Liver (tissue), 9 donors: ENCODE data around the gene PXYLP1. TPM values are rescaled to one million over a fixed set of nuclear protein-coding genes. Genes with fewer than 3 reads are reported as not detected.

Source experiments
- DNase-seq: peaks from one replicate; pipeline ENCODE4 v3.0.0-alpha.2; 2017; ENCODE audit warnings: low spot score
- H3K27ac ChIP-seq, 2 donors: one replicate each; pipeline ENCODE4 v1.7.0; 2013; ENCODE audit warnings: inconsistent platforms in 2 of 2, low read length in 2 of 2, control low read depth in 1 of 2, low read depth in 1 of 2, mild to moderate bottlenecking in 1 of 2
- H3K27me3 ChIP-seq, 4 donors: one replicate each; pipeline versions ENCODE4 v1.6.1 to v1.7.0; 2013; ENCODE audit warnings: low read length in 3 of 4, inconsistent platforms in 1 of 4, mild to moderate bottlenecking in 1 of 4, moderate library complexity in 1 of 4; ENCODE audit not compliant: control insufficient read depth in 4 of 4, insufficient read depth in 4 of 4
- H3K36me3 ChIP-seq, 4 donors: one replicate each; pipeline versions ENCODE4 v1.6.1 to v1.7.0; 2013; ENCODE audit warnings: low read length in 3 of 4, mild to moderate bottlenecking in 3 of 4, low read depth in 1 of 4, moderate library complexity in 1 of 4; ENCODE audit not compliant: control insufficient read depth in 4 of 4, insufficient read depth in 3 of 4
- H3K4me1 ChIP-seq, 4 donors: one replicate each; pipeline versions ENCODE4 v1.6.1 to v1.7.0; 2013; ENCODE audit warnings: low read length in 3 of 4, mild to moderate bottlenecking in 3 of 4, moderate library complexity in 1 of 4; ENCODE audit not compliant: control insufficient read depth in 4 of 4, insufficient read depth in 4 of 4
- H3K4me3 ChIP-seq, 3 donors: one replicate each; pipeline versions ENCODE4 v1.6.1 to v1.7.0; 2013; ENCODE audit warnings: low read length in 3 of 3, control low read depth in 1 of 3, low read depth in 1 of 3, mild to moderate bottlenecking in 1 of 3
- H3K9ac ChIP-seq, 2 donors: one replicate each; pipeline ENCODE4 v1.7.0; 2013; ENCODE audit warnings: low read length in 2 of 2, mild to moderate bottlenecking in 2 of 2, moderate library complexity in 2 of 2, control low read depth in 1 of 2, low read depth in 1 of 2
- H3K9me3 ChIP-seq, 4 donors: one replicate each; pipeline versions ENCODE4 v1.6.1 to v1.7.0; 2013; ENCODE audit warnings: low read length in 3 of 4; ENCODE audit not compliant: control insufficient read depth in 4 of 4
- EGR1 ChIP-seq, 2 donors: IDR thresholded peaks; 2 replicates each; pipeline ENCODE4 v1.6.1; 2016 to 2018; ENCODE audit warnings: antibody characterized with exemption in 2 of 2, low read depth in 2 of 2
- FOXA1 ChIP-seq: IDR thresholded peaks from 2 replicates; pipeline ENCODE4 v1.6.1; 2016; ENCODE audit warnings: antibody characterized with exemption
- FOXA2 ChIP-seq: IDR thresholded peaks from 2 replicates; pipeline ENCODE4 v1.6.1; 2016; ENCODE audit warnings: antibody characterized with exemption
- GABPA ChIP-seq, 2 donors: IDR thresholded peaks in 1 of 2; conservative IDR thresholded peaks in 1 of 2; 2 replicates each; pipeline ENCODE4 v1.6.1; 2016; ENCODE audit warnings: antibody characterized with exemption in 2 of 2, mild to moderate bottlenecking in 1 of 2, moderate library complexity in 1 of 2
- HNF4A ChIP-seq, 2 donors: conservative IDR thresholded peaks; 2 replicates each; pipeline ENCODE4 v1.6.1; 2016; ENCODE audit warnings: antibody characterized with exemption in 2 of 2, mild to moderate bottlenecking in 2 of 2
- HNF4G ChIP-seq: IDR thresholded peaks from 2 replicates; pipeline ENCODE4 v1.6.1; 2016; ENCODE audit warnings: antibody characterized with exemption
- JUND ChIP-seq, 2 donors: IDR thresholded peaks; 2 replicates each; pipeline ENCODE4 v1.6.1; 2016; ENCODE audit warnings: antibody characterized with exemption in 2 of 2
- NR2F2 ChIP-seq: IDR thresholded peaks from 2 replicates; pipeline ENCODE4 v1.6.1; 2016; ENCODE audit warnings: antibody characterized with exemption
- RAD21 ChIP-seq, 2 donors: IDR thresholded peaks; 2 replicates each; pipeline ENCODE4 v1.6.1; 2016; ENCODE audit warnings: antibody characterized with exemption in 2 of 2, mild to moderate bottlenecking in 2 of 2
- RXRA ChIP-seq, 2 donors: IDR thresholded peaks; 2 replicates each; pipeline ENCODE4 v1.6.1; 2017 to 2018; ENCODE audit warnings: antibody characterized with exemption in 2 of 2, mild to moderate bottlenecking in 1 of 2
- SP1 ChIP-seq: IDR thresholded peaks from 2 replicates; pipeline ENCODE4 v1.6.1; 2018; ENCODE audit warnings: antibody characterized with exemption, mild to moderate bottlenecking
- TAF1 ChIP-seq: conservative IDR thresholded peaks from 2 replicates; pipeline ENCODE4 v1.6.1; 2016; ENCODE audit warnings: antibody characterized with exemption, mild to moderate bottlenecking
- YY1 ChIP-seq: IDR thresholded peaks from 2 replicates; pipeline ENCODE4 v1.6.1; 2016; ENCODE audit warnings: antibody characterized with exemption, mild to moderate bottlenecking
- WGBS: extraction: QIAGEN DNeasy Blood & Tissue Kit; methylation state at CpG from one replicate; pipeline ENCODE4 v1.1.7; 2013; 5-methylcytosine and 5-hydroxymethylcytosine counted together
- polyA plus RNA-seq, 2 donors: library from polyadenylated mRNA; stranded (reverse) in 1 of 2; unstranded in 1 of 2; fragments of 200-250 nt in 1 of 2; fragments of >200 nt in 1 of 2; fragmentation: Nextera tagmentation in 1 of 2; extraction: Ambion mirVana in 1 of 2; gene quantifications; one replicate each; pipeline versions ENCODE4 v1.2.1 to v1.2.3, GENCODE V29; 2013 to 2015
- total RNA-seq, 2 donors: library from RNA; depleted of rRNA; stranded (reverse); fragments of >200 nt; gene quantifications; one replicate each; pipeline ENCODE4 v1.2.3, GENCODE V29; 2014
- TF ChIP-seq, protein P1 (sequence below): IDR thresholded peaks from 2 replicates; pipeline ENCODE4 v1.6.1; 2016; ENCODE audit warnings: antibody characterized with exemption, mild to moderate bottlenecking
- TF ChIP-seq, protein P2 (sequence below): fragments of 150-350 bp; IDR thresholded peaks from 2 replicates; pipeline ENCODE4 v1.5.1; 2017; ENCODE audit warnings: improper control_type of control experiment, low read depth, low read length; ENCODE audit not compliant: missing input control
- TF ChIP-seq, protein P3 (sequence below): IDR thresholded peaks from 2 replicates; pipeline ENCODE4 v1.6.1; 2016; ENCODE audit warnings: antibody characterized with exemption
- TF ChIP-seq, protein P4 (sequence below): IDR thresholded peaks from 2 replicates; pipeline ENCODE4 v1.6.1; 2016; ENCODE audit warnings: antibody characterized with exemption
- TF ChIP-seq, protein P5 (sequence below): IDR thresholded peaks from 2 replicates; pipeline ENCODE4 v1.6.1; 2016; ENCODE audit warnings: antibody characterized with exemption
- donor health status: healthy.
- donor health status: healthy.
- donor health status: healthy.
- donor health status: healthy.
- donor health status: healthy.

Gene PXYLP1
- total and polyA plus RNA-seq, 4 donors = 1.1 to 5.3 (median 3.1) TPM

DNA sequence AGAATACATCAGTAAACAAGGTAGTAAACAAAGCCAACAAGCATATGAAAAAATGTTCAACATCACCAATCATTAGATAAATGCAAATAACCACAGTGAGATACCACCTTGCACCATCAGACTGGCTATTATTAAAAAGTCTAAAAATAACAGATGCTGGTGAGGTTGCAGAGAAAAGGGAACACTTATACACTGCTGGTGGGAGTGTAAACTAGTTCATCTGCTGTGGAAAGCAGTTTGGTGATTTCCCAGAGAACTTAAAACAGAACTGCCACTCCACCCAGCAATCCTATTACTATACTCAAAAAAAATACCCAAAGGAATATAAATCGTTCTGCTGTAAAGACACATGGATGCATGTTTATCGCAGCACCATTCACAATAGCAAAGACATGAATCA lies 106.4 kb downstream of the PXYLP1 start:
- H3K27ac ChIP-seq = no peak overlapping the region
- H3K27me3 ChIP-seq = no peaks in the 10 kb centered on the region
- no peaks in the 10 kb centered on the region for H3K36me3 ChIP-seq
- H3K4me1 ChIP-seq = peaks cover 0 to 14% (median 3%) of the 10 kb centered on the region in 4 donors
- TF ChIP-seq NR2F2 (no peak), TAF1 (no peak), GABPA (IDR thresholded peaks at IDR 0.05 in 1 of 2, conservative IDR thresholded peaks at IDR 0.05 in 1 of 2) (no peak), HNF4G (no peak), EGR1 (IDR thresholded peaks at IDR 0.05; ENCODE audit: low read depth in 2 of 2) (no peak), RAD21 (IDR thresholded peaks at IDR 0.05) (no peak), HNF4A (conservative IDR thresholded peaks at IDR 0.05) (no peak), FOXA1 (no peak)
- TF ChIP-seq, protein P1, sequence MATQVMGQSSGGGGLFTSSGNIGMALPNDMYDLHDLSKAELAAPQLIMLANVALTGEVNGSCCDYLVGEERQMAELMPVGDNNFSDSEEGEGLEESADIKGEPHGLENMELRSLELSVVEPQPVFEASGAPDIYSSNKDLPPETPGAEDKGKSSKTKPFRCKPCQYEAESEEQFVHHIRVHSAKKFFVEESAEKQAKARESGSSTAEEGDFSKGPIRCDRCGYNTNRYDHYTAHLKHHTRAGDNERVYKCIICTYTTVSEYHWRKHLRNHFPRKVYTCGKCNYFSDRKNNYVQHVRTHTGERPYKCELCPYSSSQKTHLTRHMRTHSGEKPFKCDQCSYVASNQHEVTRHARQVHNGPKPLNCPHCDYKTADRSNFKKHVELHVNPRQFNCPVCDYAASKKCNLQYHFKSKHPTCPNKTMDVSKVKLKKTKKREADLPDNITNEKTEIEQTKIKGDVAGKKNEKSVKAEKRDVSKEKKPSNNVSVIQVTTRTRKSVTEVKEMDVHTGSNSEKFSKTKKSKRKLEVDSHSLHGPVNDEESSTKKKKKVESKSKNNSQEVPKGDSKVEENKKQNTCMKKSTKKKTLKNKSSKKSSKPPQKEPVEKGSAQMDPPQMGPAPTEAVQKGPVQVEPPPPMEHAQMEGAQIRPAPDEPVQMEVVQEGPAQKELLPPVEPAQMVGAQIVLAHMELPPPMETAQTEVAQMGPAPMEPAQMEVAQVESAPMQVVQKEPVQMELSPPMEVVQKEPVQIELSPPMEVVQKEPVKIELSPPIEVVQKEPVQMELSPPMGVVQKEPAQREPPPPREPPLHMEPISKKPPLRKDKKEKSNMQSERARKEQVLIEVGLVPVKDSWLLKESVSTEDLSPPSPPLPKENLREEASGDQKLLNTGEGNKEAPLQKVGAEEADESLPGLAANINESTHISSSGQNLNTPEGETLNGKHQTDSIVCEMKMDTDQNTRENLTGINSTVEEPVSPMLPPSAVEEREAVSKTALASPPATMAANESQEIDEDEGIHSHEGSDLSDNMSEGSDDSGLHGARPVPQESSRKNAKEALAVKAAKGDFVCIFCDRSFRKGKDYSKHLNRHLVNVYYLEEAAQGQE = no peak
- TF ChIP-seq, protein P2, sequence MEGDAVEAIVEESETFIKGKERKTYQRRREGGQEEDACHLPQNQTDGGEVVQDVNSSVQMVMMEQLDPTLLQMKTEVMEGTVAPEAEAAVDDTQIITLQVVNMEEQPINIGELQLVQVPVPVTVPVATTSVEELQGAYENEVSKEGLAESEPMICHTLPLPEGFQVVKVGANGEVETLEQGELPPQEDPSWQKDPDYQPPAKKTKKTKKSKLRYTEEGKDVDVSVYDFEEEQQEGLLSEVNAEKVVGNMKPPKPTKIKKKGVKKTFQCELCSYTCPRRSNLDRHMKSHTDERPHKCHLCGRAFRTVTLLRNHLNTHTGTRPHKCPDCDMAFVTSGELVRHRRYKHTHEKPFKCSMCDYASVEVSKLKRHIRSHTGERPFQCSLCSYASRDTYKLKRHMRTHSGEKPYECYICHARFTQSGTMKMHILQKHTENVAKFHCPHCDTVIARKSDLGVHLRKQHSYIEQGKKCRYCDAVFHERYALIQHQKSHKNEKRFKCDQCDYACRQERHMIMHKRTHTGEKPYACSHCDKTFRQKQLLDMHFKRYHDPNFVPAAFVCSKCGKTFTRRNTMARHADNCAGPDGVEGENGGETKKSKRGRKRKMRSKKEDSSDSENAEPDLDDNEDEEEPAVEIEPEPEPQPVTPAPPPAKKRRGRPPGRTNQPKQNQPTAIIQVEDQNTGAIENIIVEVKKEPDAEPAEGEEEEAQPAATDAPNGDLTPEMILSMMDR = no peak
- 96% methylated on average over 2 of the region's 2 CpGs for WGBS
- no peaks in the 10 kb centered on the region for H3K9me3 ChIP-seq
- DNase-seq = no peak
- H3K9ac ChIP-seq = no peak overlapping the region
- no peak overlapping the region for H3K4me3 ChIP-seq

DNA sequence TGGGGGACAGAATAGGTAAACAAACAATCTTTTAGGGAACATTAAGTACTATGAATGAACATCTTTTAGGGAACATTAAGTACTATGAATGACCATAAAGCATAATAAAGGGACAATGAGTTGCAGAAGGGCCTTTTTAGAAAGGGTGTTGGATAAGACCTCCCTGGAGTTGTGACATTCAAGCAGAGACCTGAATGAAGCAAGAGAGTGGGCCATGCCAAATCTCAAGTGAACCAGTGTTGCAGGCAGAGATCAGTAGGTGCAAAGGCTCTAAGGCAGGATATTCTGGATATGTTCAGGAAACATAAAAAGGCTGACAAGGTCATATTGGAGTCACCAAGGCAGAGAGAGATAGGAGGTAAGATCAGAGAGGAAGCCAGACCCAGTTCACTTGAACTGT lies 107.3 kb downstream of the PXYLP1 start:
- no peak overlapping the region for H3K9ac ChIP-seq
- H3K36me3 ChIP-seq = no peaks in the 10 kb centered on the region
- H3K27me3 ChIP-seq = no peaks in the 10 kb centered on the region
- H3K4me3 ChIP-seq = no peak overlapping the region
- H3K4me1 ChIP-seq = peaks cover 3 to 22% (median 10%) of the 10 kb centered on the region in 4 donors
- H3K9me3 ChIP-seq = no peaks in the 10 kb centered on the region
- TF ChIP-seq NR2F2 (no peak), GABPA (IDR thresholded peaks at IDR 0.05 in 1 of 2, conservative IDR thresholded peaks at IDR 0.05 in 1 of 2) (no peak), RAD21 (IDR thresholded peaks at IDR 0.05) (no peak), TAF1 (no peak), EGR1 (IDR thresholded peaks at IDR 0.05; ENCODE audit: low read depth in 2 of 2) (no peak), HNF4A (conservative IDR thresholded peaks at IDR 0.05) (peak; percentile 39 to 49), FOXA2 (no peak), HNF4G (no peak), SP1 (peak; percentile 23), FOXA1 (no peak), YY1 (no peak), JUND (IDR thresholded peaks at IDR 0.05) (no peak), RXRA (IDR thresholded peaks at IDR 0.05) (peak in 1 of 2 donors; percentile 44)
- TF ChIP-seq, protein P3, sequence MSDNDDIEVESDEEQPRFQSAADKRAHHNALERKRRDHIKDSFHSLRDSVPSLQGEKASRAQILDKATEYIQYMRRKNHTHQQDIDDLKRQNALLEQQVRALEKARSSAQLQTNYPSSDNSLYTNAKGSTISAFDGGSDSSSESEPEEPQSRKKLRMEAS = no peak
- TF ChIP-seq, protein P4, sequence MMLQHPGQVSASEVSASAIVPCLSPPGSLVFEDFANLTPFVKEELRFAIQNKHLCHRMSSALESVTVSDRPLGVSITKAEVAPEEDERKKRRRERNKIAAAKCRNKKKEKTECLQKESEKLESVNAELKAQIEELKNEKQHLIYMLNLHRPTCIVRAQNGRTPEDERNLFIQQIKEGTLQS = no peak
- TF ChIP-seq, protein P1 = no peak
- TF ChIP-seq, protein P5, sequence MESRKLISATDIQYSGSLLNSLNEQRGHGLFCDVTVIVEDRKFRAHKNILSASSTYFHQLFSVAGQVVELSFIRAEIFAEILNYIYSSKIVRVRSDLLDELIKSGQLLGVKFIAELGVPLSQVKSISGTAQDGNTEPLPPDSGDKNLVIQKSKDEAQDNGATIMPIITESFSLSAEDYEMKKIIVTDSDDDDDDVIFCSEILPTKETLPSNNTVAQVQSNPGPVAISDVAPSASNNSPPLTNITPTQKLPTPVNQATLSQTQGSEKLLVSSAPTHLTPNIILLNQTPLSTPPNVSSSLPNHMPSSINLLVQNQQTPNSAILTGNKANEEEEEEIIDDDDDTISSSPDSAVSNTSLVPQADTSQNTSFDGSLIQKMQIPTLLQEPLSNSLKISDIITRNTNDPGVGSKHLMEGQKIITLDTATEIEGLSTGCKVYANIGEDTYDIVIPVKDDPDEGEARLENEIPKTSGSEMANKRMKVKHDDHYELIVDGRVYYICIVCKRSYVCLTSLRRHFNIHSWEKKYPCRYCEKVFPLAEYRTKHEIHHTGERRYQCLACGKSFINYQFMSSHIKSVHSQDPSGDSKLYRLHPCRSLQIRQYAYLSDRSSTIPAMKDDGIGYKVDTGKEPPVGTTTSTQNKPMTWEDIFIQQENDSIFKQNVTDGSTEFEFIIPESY = no peak
- TF ChIP-seq, protein P2 = no peak
- no peak overlapping the region for H3K27ac ChIP-seq
- no peak for DNase-seq
